A549 (cell line): ENCODE results near the gene KRT6C.

Source experiments
- EP300 ChIP-seq, 2 experiments: fragments of >200 bp; sonication (Bioruptor Twin); formaldehyde crosslinking; IDR thresholded peaks; 2 replicates in 1 of 2; 3 replicates in 1 of 2; pipeline ENCODE4 v1.6.1; 2016 to 2017
- TF ChIP-seq, protein P1 (sequence below): IDR thresholded peaks from 2 replicates; pipeline ENCODE4 v1.6.1; 2012

- TF ChIP-seq EP300 (IDR thresholded peaks at IDR 0.05), result no peak
- TF ChIP-seq, protein P1, sequence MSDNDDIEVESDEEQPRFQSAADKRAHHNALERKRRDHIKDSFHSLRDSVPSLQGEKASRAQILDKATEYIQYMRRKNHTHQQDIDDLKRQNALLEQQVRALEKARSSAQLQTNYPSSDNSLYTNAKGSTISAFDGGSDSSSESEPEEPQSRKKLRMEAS, result no peak
Observed at GRCh38 chr12:52494100-52494499, 20.5 kb upstream of the KRT6C start.
